ENCODE measurements around the gene GTSF1L.

The GTSF1L gene

DNA sequence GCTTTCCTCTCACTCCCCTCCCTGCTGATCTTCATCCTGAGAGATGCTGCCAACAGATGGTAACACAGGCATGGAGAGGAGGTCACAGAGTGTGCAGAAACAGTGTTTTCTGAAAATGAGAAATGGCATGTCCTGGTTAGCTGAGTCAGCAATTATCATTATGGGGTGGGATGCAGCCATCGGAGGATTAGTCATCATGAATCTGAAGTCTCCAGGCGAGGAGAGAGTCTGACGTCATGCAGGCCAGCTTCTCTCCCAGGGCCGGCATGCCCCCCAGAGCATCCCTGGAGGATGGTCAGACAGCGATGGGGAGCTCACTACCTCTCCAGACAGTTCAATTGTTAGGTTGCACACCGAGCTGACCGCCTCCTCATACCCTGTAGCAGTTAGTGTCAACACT is 4.7 kb upstream of the GTSF1L start:
- TF ChIP-seq, protein P1, sequence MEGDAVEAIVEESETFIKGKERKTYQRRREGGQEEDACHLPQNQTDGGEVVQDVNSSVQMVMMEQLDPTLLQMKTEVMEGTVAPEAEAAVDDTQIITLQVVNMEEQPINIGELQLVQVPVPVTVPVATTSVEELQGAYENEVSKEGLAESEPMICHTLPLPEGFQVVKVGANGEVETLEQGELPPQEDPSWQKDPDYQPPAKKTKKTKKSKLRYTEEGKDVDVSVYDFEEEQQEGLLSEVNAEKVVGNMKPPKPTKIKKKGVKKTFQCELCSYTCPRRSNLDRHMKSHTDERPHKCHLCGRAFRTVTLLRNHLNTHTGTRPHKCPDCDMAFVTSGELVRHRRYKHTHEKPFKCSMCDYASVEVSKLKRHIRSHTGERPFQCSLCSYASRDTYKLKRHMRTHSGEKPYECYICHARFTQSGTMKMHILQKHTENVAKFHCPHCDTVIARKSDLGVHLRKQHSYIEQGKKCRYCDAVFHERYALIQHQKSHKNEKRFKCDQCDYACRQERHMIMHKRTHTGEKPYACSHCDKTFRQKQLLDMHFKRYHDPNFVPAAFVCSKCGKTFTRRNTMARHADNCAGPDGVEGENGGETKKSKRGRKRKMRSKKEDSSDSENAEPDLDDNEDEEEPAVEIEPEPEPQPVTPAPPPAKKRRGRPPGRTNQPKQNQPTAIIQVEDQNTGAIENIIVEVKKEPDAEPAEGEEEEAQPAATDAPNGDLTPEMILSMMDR (IDR thresholded peaks at IDR 0.05; ENCODE audit: extremely low read depth, missing control alignments), result no peak
- DNase-seq (ENCODE audit: low spot score), result no peak

DNA sequence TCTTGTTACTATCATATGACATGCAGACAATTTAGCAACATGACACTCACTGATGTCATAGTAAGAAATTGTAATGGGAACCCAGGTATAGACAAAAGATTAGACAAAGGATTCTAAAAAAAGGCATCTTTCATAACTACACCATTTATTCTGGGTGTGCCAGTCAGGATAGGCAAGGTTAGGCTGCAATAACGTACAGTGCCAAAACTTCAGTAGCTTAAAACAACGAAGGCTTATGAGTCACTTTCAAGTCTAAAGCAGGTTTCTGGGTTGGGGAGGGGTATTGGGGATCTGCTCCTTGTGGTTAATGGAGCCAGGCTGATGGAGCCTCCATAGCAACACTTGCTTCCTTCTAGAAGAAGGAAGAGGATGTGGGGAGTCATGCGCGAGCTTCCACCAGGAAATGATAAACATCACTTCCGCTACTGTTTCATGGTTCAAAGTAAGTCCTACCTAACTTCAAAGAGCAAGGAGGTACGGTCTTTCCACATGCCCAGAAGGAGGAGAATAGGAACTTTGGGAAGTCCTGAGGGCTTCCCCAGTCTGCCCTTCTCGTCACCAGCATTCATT is 2.0 kb upstream of the GTSF1L start:
- TF ChIP-seq, protein P1 (IDR thresholded peaks at IDR 0.05; ENCODE audit: extremely low read depth, missing control alignments), result no peak
- no peak for DNase-seq (ENCODE audit: low spot score)

DNA sequence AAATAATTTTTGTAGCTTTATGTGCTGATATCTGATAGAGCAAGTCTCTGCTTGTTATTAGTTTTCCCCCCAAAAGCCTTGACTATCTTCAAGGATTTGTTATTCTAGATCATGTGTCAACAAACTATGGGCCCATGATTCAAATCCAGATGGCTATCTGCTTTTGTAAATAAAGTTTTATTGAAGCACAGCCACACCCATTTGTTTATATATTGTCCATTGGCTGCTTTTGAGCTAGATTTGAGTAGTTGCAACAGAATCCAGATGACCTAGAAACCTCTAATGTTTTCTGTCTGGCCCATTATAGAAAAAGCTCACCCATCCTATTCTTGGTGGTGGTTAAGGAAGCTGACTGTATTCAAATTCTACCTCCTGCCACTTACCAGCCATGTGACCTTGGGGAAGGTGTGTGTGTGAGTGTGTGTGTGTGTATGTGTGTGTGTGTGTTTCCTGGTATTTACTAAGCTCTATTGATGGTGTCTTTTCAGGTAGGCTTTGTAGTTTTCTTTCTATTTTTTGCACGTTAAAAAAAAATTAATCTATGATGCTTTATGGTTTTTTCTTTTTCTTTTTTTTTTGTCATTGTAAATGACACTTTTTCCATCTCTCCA is 1.3 kb upstream of the GTSF1L start:
- DNase-seq (ENCODE audit: low spot score), result no peak
- TF ChIP-seq, protein P1 (IDR thresholded peaks at IDR 0.05; ENCODE audit: extremely low read depth, missing control alignments), result no peak

DNA sequence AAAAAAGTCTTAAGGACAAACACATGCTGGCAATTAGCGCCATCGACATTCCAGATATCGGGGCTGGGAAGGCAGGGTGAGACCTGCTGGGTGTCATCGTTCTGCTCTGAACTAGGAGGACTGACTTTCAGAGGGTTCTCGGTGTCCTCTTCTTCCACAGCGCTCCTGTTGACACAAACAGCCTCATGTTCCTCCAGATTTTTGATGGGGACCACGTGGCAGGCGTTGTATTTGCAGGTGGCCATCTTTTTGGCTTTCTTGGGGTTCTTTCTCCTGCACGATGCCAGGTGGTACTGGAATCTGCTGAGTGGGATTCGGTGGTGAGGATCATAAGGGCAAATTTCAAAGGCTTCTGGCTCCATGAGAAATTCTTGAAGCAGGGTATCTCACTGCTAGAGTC is 469 bp downstream of the GTSF1L start:
- TF ChIP-seq, protein P1 (IDR thresholded peaks at IDR 0.05; ENCODE audit: extremely low read depth, missing control alignments), result no peak
- DNase-seq (ENCODE audit: low spot score), result no peak

DNA sequence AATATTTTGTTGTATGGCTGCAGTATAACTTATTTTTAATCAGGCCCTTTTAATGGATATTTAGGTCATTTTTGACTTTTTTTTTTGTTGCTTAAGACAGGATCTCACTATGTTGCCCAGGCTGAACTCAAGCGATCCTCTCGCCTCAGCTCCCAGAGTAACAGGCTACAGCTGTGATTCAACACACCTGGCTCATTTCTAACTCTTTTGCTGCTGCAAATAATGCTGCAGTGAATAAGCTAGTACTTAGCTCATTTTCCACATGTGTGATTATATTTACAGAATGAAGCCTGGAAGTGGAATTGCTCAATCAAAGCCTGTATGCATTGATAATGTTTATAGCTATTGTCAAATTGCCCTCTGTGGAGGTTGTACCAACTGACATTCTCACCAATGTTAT is 1.1 kb downstream of the GTSF1L start:
- TF ChIP-seq, protein P1 (IDR thresholded peaks at IDR 0.05; ENCODE audit: extremely low read depth, missing control alignments), result no peak
- no peak for DNase-seq (ENCODE audit: low spot score)

DNA sequence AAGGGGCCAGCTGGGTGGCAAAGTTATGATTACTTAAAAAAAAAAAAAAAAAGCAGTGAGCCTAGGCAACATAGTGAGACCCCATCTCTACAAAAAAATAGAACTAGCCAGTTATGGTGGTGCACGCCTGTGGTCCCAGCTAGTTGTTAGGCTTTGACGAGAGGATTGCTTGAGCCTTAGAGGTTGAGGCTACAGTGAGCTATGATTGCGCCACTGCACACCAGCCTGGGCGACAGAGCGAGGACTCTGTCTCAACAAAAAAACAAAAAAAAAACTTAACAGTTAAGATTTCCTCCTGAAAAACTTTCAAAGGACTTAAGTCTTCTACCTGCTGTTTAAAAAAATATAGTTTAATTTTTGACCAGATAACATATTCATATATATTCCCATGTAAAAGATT is 2.4 kb downstream of the GTSF1L start:
- DNase-seq (ENCODE audit: low spot score), result no peak
- TF ChIP-seq, protein P1 (IDR thresholded peaks at IDR 0.05; ENCODE audit: extremely low read depth, missing control alignments), result no peak

DNA sequence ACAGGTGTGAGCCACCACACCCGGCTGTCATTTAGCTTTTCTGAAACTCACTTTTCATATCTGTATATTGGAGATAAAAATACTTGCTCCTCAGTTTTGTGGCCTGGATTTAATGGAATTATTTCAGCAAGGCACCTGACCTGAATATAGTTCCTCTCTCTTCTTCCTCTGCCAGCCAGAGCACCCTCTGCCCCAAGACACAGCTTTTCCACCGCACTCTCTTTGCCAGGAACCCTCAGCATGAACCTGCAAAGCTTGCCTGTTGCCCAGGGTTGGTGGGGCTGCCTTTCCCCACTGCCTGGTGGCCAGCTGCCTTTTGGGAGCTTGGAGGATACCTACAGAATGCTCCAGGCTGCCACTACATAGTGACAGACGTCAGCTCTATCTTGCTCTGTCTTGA is 3.1 kb downstream of the GTSF1L start:
- no peak for DNase-seq (ENCODE audit: low spot score)
- TF ChIP-seq, protein P1 (IDR thresholded peaks at IDR 0.05; ENCODE audit: extremely low read depth, missing control alignments), result no peak

Measured in GM20000 (cell line).